Measurements from ENCODE around the gene ZNF532.

Gene ZNF532

DNA sequence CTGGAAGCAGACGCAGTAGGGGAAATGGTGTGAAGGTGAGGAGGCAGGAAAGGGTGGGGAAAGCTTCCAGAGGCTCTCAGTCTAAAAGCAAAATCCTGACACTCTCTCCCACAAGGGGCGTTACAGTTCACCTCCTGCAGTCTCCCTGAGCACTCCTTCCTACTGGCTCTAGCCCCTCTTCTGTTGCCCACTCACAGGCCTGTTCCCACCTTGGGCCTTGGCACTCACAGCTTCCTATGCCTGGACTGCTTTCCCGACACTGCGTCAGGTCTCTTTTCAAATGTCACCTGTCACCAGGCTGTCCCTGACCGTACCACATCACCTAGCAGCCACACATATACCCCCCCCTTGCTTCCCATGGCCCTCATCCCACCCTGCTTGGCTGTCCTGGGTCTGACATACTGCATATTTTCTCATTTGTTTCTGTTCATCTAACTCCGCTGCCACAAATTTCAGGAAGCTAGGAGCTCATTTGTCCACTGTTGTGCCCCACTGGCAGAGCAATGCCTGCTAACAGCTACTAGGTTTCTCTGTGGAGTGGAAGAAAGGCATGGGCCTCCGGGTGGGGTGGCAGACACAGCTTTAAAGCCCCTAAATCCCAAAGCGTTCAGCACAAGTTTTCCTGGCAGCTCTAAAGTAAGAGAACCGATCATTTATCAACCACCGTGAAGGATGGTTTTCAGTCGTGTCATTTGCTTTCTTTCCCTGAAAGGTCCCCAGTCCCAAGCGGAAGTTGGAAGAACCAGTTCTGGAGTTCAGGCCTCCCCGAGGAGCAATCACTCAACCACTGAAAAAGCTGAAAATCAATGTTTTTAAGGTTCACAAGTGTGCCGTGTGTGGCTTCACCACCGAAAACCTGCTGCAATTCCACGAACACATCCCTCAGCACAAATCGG is 118.8 kb downstream of the ZNF532 start:
- no peak for DNase-seq

DNA sequence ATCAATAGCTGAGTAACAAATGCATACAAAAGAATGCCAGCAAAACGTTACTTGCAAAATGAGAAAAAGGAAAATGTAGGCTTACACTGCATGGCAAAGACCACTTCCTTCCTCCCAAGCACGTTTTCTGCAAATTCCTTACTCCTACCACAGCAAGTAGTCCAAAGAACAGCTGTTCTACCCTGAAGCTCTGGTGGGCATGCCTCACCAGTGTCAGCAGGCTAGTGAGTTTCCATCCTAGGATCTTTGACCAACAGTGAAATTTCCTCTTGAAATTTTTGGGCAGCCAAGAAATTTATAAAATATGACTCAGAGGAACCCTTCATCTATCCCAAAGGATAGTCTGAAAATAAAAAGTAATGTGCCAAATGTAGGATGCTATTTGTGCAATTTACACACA is 123.9 kb downstream of the ZNF532 start:
- no peak for DNase-seq

DNA sequence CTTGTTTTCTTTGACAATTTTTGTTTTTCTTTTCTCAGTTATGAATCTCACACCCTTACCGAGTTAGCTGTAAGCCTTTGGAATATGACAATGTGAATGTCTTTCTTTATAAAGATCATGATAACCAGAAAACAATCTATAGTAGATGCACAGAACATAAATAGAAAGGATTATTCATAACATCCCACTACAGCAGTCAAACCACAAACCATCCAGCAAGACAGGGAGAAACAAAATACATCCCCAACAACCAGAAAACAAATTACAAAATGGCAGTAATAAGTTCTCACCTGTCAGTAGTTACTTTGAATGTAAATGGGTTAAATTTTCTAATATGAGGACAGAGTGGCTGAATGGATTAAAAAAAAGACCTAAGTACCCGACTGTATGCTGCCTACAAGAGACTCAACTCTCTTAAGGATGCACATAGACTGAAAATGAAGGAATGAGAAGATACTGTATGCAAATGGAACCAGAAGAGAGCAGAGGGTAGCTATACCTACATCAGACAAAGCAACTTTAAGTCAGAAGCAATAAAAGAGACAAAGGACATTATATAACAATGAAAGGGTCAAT is 124.6 kb downstream of the ZNF532 start:
- DNase-seq, result no peak

DNA sequence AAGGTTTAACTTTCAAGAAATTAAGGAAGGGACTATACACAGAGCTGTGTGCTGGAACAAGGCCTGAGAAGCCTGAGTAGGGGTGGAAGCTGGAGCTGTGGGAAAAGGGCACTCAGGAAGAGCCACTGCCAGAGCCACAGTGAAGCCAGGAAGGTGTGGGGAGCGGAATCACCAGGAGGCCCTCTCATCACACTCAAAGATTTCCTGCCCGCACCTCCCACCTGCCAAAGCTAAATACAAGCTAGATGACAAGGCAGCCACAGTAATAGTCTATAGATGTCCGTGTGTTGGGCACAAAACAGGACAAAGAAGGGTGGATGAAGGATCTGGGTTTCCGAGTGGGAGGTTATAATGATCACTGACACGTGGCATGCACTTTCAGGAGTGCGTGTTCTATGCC is 126.0 kb downstream of the ZNF532 start:
- no peak for DNase-seq

DNA sequence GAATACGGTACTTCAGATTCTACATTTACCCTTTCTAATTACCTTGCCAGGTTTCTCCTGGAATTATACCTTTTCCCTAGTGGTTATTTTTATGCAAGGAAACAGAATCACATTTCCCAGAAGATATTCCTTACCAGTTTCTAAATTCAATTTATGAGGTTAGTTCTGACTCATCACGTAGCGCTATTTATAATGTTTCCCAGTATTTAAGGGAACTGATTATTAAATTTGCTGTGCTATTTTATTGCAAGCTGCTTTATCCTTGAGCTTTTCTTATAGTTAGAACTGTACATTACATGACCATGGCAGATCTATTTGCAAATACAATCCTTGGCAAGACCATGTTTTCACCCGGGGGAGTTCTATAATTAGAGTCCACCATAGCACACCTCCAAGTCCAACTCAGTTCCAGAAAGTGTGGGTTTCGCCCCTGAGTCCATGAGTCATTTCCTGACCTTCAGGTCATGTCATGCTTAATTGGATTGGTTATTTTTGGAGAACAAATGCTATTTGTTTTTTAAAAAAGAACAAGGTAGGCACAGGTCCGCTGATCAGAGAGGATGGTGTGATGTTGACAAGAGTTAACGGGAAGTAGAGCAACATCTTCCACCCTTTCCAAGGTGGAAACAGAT is 126.6 kb downstream of the ZNF532 start:
- DNase-seq, result no peak

DNA sequence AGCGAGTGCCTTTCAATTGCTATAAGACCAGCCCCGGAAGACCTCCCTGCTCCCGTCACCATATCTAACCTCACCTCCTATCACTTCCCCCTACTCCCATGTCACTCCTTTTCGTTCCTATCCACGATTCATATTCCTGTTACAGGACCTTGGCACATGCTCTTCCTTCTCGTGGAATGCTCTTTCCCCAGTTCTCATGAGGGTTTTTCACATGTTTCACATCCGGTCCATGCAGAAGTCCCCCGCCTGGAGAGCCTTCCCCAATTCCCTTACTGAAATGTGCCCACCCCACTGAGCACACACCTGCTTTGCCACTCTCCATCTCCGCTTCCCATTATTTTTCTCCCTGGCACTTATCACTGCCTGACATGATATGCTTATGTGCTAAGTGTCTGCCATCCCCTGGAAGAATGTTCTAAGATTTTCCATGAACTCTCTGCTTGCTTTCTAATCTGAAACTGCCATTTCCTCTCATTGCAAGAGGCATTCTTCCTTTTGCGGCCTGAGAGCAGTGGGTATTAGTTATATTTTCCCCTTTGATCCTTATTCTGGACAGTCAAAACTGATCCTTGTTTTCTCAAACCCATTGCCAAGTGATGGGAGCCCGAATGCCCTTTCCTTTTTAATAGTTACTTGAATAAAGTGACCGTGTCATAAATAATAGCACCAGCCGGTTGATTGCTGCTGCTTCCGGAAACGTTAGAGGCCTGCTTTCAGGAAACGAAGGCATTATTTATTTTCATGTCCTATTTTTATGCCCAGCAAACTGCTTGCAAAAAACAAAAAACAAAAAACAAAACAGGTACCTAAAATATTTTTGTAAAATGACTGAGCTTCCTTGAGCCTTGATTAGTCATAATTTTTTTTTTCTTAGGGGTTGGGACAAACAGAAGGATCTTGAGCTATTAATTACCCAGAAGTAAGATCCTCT is 127.9 kb downstream of the ZNF532 start:
- DNase-seq, result no peak

DNA sequence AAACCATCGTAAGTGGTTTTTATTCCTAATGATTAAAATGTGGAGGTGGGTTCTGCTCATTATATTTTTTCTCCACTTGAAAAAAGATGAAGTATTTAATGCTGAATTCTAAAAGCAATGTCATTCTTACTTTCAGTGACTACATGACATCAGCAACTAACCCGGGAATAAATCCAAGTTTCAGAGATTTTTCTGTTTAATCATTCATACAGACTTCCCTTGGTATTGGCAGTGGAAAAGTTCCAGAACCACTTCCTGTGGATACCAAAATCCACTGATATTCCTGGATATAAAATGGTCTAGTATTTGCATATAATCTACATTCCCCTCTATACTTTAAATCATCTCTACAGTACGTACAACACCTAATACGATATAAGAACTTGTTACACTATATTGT is 128.6 kb downstream of the ZNF532 start:
- no peak for DNase-seq

DNA sequence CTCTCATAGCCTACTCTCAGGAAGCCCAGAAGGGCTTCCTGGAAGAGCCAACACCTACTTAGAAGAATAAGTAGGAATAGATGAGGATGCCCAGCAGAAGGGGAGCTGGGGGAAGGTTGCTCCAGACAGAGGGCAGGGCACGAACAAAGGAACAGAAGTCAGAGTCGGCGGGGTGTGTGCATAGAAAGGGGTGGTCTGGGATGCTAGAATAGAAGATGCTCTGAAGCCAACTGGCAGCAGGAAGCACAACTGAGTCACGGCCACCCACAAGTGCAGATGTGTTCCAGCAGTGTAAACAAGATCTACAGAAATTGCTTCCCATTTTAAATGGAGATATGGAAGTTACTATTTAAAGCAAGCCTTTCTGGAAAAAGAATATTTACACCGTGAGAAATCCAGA is 131.0 kb downstream of the ZNF532 start:
- no peak for DNase-seq

DNA sequence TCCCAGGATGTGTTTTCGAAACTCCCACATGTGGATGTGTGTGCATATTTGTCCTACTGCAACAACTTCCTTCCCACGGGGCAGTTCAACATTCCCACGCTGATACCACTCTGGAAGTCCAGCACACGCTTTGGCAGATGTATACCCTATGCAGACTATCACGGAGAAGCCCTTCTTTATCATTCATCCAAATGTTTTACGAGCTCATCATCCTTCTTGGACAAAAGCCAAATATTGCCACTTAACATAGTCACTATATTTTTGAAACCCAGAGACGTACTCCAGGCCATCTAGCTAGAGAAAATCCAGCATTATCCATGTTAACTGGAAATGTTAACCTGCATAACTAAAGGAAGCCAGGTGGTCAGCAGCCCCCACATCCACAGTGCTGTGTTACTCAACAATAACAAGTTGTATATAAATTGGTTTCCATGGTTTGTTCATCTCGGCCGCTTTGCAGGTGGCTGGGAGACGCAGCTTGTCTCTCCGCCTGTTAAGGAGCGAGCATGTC is 131.5 kb downstream of the ZNF532 start:
- no peak for DNase-seq

DNA sequence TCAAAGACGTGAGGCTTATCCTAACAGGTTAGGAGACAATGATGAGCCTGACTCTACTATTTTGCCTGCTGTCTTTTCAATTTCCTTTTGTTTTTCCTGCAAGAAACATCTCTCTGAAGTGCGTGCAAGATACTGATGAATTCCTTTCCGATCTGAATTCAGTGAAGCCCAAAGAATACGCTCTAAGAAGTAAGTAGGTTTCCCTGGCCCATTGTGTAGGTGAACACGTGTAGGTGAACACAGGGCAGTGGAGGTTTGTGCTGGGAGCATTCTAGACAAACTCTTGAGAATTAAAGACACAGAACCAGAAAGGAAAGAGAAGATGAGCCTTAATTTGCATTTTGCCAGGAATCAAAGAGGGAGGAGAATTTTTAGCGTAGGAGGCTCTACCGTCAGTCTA is 132.0 kb downstream of the ZNF532 start:
- no peak for DNase-seq

DNA sequence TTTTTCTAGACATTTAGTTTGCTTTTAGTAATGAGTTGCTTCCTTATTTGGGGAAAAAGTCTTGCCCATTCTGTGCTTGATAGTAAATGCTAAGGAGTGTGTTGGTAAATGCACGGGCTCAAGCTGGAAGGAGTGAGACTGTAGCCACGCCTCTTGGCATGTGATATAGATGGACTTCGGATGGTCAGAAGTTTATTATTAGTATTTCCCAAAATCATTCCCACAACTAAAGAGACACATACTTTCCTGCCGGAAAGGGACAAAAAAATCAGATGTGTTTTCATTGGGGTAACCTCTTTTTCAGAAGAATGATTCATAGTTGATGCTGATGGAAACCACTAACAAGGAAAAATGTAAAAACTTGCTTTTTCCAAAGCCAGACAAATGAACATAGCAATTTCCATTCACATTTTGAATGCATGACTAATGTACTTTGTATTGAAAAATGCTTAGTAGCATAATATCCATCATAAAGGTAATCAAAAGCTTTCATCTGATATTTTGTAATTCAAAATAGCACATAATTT is 133.2 kb downstream of the ZNF532 start:
- no peak for DNase-seq

DNA sequence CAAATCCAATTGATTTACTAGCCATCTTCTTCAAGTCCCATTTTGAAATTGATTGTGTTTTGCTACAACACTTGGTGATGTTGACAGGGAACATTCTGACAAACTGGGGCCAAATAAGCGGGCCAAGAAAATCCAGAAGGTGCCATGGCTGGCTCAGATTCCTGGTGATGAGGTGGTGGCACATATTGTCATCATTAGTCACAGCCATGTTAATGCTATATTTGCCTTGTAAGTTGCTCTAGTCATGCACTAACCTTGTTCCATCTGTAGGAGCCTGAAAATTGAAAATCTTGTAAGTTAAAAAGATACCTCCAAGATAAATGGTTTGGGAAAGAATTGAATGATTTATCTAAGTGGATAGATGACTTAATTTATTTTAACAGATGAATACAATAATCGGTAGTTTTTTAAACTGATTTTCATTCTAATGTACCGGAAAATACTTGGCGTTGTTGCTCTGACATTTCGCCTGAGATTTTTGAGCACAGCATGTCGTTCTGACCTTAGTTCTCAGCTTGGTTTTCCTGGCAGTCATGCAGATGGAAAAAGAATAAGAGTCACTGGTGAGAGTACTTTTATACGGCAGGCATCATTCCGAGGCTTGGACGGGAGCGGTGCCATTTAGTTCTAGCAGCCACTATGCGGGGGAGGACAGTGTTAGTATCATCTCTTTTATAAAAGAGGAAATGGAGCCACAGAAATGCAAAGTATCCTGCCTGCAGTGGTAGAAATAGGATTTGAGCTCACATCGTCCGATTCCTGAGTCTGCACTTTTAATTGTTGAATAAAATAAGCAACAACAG is 133.9 kb downstream of the ZNF532 start:
- no peak for DNase-seq

DNA sequence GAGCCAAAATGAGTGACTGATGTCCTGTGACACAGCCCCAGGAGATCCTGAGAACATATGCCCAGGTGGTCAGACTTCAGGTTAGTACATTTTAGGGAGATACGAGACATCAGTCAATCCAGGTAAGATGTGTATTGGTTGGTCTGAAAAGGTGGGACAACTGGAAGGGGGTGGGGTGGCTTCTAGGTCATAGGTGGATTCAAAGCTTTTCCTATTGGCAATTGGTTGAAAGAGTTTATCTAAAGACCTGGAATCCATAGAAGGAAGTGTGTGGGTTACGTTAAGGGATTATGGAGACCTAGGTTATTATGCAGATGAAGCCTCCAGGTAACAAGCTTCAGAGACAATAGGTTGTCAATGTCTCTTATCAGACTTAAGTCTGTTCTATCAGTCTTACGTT is 136.5 kb downstream of the ZNF532 start:
- DNase-seq, result no peak

DNA sequence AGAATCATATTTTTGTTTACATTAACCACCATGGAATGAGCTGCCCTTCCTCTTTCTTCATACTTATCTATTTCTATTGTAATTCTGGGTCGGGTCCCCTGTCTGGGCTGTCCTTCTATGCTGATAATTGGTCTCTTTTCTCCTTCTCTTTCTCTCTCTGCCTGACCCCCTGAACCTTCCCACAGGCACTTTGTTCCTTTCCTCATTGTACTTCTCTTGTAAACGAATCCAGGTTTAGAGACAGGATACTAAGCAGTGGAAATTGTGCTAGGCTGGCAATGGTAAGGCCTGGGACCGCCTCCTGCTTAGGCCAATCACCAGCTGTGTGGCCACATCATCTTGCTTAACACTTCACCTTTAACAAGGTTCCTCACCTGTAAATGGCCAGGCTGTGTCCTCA is 137.0 kb downstream of the ZNF532 start:
- DNase-seq, result no peak

DNA sequence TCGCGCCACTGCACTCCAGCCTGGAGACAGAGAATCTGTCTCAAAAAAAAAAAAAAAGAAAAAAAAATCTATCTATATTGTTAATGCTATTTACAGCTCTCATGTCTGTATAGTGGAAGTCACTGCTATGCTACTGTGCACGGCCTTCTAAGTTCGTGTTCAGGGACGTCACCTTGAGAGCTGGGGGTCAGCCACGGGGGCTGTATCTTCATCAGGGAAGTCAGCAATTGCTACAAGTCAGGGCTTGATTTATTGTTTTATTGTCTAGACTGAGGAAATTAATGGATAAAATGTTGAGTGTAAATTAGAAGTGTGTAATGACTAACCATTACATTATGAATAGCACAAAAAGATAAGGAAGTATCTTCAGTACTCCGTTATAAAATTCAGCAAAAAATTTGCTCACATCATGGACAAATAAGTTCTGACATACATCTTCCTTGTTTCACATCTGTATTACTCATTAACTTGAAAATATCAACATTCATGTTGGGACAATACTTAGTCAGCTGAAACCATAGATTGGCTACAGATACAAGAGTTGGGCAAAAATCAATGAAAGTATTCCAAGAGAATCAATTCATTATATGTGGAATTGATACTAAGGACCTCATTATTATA is 138.4 kb downstream of the ZNF532 start:
- DNase-seq, result no peak

DNA sequence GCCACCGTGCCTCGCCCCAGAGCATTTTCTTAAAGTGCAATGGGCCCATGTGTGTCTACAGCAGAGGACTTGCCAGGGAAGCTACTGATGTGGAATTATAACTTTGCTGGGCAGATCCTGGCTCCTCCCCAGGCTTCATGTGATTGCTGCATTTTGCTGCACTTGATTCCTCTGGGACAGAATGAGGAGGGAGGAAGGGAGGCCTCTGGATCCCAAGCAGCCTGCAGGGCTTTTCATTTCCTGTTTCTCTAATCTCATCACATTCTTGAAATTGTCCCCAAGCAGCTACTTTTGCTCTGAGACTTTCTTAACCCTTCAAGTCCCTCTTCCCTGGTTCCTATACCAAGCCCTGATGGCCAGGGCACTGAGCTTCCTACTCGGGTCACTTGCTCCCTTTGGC is 140.6 kb downstream of the ZNF532 start:
- no peak for DNase-seq

DNA sequence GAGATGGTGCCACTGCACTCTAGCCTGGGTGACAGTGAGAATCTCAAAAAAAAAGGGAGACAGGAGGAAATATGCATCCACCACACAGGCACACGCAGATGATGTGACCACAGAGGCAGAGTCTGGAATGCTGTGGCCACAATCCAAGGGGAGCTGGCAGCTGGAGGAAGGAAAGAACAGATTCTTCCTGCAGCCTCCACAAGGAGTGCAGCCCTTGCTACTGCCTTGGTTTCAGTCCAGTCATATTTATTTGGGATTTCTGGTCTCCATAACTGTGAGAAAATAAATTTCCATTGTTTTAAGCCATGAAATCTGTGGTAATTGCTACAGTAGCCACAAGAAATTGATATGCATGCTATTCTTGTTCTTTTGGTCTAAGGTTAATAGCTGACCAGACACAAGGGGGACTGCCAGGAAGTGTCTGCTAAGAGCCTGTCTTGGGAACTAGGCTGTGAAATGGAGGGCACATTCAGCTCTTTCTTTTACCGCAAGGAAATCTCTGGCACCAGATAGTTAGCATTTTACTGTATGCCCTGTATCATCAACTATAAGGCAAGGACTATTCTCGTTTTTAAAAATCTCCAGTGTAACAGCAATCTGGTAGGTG is 141.9 kb downstream of the ZNF532 start:
- no peak for DNase-seq

DNA sequence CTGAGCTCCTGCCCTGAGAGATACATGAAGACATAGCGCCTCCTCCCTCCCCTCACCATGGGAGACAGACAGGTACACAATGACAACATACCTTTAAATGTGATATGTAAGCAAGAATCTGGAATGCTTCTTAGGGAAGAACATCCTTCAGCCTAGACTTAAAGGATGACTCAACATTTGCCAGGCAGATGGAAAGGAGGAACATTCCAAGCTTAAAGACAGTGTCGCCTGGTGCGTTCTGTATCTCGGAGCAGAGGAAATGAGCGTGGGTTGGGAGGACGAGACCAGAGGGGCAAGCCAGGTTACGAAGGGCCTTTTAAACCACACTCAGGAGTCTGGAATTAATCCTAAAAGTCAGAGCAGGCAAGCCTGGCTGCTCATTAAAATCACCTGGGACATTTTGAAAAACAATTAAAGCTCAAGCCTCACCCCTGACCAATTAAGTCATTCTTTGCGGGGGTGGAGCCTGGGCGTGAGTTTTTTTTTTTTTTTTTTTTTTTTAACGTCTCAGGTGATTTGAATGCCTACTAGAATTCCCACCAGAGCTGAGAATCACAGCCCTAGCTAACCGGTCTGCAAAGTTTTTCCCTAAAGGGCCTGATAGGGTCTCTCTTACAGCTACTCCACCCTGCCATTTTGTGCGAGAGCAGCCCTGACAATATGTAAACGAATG is 143.8 kb downstream of the ZNF532 start:
- no peak for DNase-seq

DNA sequence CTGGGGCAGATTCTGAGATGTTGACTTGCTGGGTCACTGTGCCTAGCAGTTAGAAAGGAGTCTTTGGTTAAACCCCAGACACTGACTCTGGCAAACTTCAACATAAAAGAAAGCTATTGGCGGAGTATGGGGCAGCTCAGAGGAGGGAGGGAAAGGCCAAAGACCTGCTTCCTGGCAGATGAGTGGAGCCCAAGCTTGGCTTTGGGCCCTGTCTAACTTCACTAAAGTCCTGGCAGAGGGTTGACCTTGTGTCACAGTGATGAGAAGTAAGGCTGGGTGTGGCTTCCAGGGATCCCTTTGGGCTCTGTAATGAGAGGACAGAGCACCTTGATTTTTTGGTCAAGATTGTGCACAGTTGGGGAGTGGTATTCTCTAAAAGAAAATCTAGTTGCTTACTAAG is 145.2 kb downstream of the ZNF532 start:
- DNase-seq, result no peak

DNA sequence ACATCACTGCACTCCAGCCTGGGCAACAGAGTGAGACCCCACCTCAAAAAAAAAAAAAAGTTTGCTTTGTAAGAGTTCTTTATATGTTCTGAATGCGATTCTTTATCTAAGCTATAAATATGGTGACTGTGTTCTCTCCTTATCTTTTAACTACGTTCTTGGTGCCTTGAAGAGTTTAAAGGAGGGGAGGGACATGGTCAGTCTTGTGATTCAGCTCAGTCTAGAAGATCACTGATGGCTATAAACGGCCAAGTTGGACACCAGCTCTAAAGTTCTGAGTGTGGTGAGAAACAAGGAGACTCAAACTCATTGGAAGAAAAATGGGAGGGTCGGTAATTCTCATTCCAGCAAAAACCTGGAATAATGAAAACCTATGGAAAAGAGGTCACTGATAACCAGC is 146.6 kb downstream of the ZNF532 start:
- DNase-seq, result no peak
